Stimulated activated CD4-positive, alpha-beta T cell treated with anti-CD3 and anti-CD28 coated beads, Interleukin-12 subunit alpha, Interleukin-12 subunit beta, amount 100 ng/mL, for 24 hours (primary cell): ENCODE measurements around the gene MAP1LC3B2.

Experiments
- DNase-seq, 2 experiments: peaks; one replicate each; pipeline ENCODE4 v3.0.0-alpha.2; 2020; ENCODE audit warnings: low read depth in 2 of 2

MAP1LC3B2 gene

DNA sequence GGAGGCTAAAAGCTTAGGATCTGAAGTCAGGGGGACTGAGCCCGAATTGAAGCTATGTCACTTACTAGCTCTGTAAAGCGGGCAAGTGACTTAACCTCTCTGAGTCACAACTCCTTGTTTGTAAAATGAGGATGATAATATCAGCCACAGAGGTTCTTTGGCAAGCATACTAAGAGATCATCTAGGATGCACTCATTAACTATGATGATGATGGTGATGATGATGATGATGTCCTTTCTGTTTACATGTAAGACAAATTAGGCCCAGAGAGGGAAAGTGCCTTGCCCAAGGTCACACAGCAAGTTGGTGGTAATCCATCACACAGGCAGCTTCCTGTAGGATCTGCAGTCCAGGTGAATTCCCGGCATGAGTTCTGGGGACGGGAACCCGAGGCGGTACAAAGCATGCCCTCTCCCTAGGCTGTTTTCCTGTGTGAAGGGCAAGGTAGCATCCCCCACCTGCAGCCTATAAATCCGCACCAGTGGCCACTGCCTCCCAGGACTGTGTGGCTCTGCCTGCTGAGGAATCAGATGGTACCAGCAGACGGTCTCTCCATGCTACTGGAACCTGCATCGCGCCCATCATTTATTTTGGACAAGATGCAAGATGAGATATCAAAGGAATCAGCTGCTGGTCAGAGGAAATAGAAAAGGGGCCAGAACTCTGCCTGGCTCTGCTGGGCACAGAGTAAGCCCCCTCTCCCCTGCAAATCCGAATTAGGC is 55.2 kb downstream of the MAP1LC3B2 start:
- no peak for DNase-seq

DNA sequence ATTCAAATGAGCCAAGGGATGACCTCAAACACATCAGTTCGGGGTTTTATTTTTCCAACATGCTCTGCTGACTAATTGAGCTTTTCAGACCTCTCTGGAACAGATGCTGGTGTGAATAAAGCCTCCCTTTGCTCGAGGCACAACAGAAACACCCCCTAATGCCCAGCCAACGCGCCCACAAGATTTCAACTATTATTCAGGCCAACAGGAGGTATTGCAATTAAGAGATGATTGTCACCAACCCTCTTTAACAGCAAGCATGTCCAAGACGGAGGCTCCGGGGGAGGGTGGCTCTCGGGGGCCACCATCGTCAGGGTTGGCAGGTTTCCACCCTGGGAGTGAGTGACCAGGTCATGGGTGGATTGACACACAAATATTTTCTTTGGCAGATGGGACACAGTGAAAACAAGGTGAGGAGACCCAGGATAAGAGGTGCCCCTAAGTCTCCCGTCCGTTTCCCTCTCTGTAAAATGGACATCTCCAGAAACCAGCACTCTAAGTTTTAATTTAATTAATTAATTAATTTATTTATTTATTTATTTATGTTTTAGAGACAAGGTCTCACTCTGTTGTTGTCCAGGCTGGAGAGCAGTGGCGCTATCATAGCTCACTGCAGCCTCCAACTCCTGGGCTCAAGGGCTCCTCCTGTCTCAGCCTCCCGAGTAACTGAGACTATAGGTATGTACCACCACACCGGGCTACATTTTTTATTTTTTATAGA is 56.1 kb downstream of the MAP1LC3B2 start:
- DNase-seq = no peak

DNA sequence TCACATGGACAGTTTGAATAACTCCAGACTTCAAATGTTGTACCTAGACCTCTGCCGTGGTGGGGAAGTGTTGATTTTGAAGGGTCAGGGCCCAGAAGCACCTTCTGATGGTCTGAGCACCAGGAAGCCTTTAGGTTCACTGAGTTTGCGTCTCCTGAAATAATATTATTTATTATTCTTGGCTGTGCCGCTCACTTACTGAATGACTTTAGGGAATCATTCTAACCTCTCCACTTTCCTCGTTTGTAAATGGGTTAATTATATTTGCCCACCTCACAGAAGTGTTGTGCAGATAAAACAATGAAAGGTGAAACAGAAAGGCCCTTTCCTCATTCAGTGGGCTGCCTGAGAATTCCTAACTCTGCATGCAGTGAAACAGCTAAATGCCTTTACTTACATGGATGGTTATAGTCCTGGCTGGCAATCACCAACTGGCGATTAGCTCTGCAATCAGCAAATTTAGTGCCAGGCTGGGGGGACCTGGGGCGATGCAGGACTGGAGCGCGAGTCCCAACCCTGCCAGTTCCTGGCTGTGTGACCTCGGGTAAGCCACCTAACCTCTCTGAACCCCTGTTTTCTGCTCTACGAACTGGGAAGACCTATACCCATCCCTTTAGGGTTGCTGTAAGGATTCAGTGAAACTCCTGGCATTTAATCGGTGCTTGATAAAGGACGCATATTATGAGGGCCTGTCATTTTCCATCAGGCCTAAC is 57.5 kb downstream of the MAP1LC3B2 start:
- DNase-seq = no peak

DNA sequence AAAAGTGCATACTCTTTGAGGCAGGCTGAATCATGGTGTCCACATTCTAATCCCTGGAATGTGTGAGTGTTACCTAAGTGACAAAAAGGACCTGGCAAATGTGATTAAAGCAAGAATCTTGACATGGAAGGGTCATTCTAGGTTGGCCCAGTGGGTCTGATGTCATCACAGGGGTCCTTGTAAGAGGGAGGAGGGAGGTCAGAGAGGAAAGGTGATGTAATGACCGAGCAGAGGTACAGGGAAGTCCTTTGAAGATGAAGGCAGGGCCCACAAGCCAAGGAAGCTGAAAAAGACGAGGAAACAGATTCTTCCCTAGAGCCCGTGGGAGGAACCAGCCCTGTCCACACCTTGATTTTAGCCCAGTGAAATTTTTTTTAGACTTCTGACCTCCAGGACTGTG is 60.1 kb downstream of the MAP1LC3B2 start:
- no peak for DNase-seq

DNA sequence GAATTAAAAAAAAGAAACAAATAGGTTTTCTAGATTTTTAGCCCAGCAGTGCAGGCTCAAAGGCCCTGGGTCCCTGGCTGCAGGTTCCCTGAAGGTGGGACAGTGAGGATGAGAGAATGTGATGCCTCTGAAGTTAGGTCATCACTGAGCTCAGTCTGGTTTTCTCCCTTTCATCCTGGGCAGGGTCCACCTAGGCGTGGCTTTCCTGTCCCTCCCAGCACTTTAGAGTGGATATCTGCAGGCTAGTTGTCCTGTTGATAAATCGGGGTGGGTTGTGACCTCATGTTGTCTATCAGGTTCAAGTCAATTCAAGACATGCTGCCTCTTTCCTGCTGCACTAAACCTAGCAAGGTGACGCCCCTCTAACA is 60.9 kb downstream of the MAP1LC3B2 start:
- DNase-seq = no peak

DNA sequence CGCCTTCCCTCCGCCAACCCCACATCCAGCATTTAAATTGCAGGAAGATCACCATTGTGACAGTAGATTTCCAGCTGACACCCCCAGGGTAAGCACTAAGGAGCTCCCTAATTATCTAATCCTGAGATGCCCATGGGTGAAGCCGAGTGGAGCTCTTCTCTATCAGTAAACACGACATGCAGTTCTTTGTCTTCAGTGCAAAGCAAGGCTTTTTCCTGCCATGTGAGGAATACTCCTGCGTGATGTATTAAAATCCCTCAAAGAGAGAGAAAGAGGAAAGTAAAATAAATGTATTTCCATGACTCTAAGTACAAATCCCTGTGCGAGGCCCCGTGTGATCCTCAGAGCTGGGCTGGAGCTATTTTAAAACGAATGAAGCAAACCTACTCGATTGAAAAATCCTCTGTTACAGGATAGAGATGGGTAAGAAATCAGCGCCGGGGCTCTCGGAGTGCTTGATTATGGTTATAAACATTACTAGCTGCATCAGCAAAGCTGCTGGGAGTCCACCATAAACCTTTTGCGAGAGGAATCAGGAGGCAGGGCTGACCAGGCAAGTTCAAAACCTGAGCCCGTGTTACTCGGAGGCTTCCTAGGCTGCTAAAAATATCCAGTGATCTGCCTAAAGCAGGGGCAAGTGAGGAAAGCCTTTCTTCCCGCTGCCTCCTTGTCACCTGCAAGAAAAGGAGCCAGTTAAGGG is 61.5 kb downstream of the MAP1LC3B2 start:
- no peak for DNase-seq

DNA sequence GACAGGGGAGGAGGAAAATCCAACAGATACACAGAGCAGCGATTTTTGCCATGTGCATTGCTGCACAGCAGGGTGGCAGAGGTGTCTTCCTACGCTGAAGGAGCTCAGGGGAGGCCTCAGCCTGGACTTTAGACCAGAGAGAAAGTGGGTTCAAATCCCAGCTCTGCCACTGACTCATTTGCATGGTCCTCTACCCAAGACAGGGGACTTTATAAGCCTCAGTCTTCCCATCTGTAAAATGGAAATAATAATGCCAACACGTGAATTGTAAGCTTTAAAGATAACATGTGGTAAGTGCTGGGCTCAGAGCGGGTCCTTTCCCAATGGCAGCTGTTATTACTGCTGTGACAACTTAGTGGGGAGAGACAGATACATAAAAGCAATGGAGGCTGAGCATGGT is 62.0 kb downstream of the MAP1LC3B2 start:
- no peak for DNase-seq

DNA sequence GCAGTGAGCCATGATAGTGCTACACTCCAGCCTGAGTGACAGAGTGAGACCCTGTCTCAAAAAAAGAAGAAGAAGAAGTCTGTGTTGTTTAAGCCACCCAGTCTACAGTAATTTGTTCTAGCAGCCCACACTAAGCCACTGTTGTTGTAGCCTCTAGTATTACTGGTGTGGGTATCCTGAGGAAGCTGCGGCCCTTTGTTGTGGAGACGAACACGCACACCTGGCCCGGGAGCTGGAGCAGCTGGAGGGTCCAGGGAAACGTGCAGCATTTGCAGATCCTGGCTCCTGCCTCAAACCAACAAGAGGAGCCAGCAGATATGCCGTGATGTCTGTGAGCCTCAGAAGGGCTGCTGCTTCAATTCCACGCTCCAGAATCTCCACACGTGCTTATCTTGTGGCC is 65.3 kb downstream of the MAP1LC3B2 start:
- DNase-seq = no peak

DNA sequence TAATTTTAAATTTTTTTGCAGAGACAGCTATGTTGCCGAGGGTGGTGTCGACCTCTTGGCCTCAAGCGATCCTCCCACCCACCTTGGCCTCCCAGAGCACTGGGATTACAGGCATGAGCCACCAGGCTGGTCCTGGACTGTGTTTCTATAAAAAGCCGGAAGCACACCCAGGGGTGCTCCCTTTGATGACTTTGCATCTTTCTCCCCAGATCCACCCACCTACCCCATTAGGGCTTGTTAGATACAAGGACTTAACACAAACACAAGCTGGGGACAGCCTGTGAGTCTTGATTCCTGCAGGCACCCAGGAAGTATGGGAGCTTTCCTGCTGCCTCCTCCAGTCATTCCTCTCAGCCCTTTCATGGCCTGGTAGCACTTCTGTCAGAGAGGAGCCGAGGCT is 67.0 kb downstream of the MAP1LC3B2 start:
- DNase-seq = no peak
